ENCODE data around the gene SYNGAP1. TPM values are rescaled to one million over a fixed set of nuclear protein-coding genes. Genes with fewer than 3 reads are reported as not detected.

Gene SYNGAP1
- total and polyA plus RNA-seq, 9 of the 15 experiments (the other 6 are each of a cell fraction or from before 2014, with no cell fraction given): 0.01 to 22.8 (median 3.2) TPM

- TF ChIP-seq STAT6 (CRISPR knock-in tag; IDR thresholded peaks at IDR 0.05): peak; percentile 69; the same call in 1 of the 2 replicates
- 0 out of 2 replicates have a peak, but pooled peaks have one; percentile 10 for TF ChIP-seq ATF4 (CRISPR knock-in tag; IDR thresholded peaks at IDR 0.05)
- TF ChIP-seq ZNF639 (CRISPR knock-in tag; conservative IDR thresholded peaks at IDR 0.05 in 1 of 2, IDR thresholded peaks at IDR 0.05 in 1 of 2): peak in 1 of 2 experiments; percentile 97; a peak in 2 of 4 replicates
- TF ChIP-seq THRB (CRISPR knock-in tag; conservative IDR thresholded peaks at IDR 0.05): peak; percentile 92
- no peak for TF ChIP-seq USF2 (CRISPR knock-in tag; IDR thresholded peaks at IDR 0.05)
- no peak for TF ChIP-seq ZC3H11A (IDR thresholded peaks at IDR 0.05; ENCODE audit: low read depth, low read length)
- peak in 1 of 2 experiments; percentile 48 for TF ChIP-seq AFF1 (IDR thresholded peaks at IDR 0.05; ENCODE audit: low read depth in 1 of 2, partially characterized antibody in 2 of 2)
- TF ChIP-seq MLLT1 (IDR thresholded peaks at IDR 0.05): 0 out of 4 replicates have a peak, but pooled peaks of 1 of the 2 experiments have one; percentile 21
- TF ChIP-seq GABPB1 (CRISPR knock-in tag; IDR thresholded peaks at IDR 0.05): peak; percentile 87
- TF ChIP-seq MTA1 (IDR thresholded peaks at IDR 0.05; ENCODE audit: borderline replicate concordance): peak; percentile 94
- TF ChIP-seq ZNF175 (CRISPR knock-in tag; IDR thresholded peaks at IDR 0.05; ENCODE audit: low read depth): no peak
Measured at GRCh38 chr6:33410050-33410710, 9.7 kb upstream of the SYNGAP1 start (continued).
